ENCODE results near the gene KRTAP19-3. TPM values are rescaled to one million over a fixed set of nuclear protein-coding genes. Genes with fewer than 3 reads are reported as not detected.

KRTAP19-3 gene
- total and polyA plus RNA-seq, 2 of the 8 experiments (the other 6 are each of a cell fraction or from before 2014, with no cell fraction given), result not detected

DNA sequence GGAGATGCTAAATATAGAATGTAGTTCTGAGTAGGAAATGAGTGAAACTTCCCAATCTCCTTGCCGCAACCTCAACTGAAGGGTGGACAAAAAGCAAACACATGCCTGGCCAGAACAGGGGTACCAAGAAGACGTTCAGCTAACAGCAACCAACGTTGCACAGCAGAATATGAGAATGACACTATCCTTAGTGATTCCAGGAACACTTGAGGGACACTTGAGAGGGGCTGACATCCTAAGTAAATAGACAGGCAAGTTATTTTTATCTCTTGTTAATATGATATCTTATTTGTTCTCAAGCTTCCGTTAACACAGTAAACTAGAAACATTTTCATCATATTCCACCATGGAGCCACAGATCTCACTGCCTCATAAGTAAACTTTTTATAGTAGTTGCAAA lies 12.6 kb downstream of the KRTAP19-3 start:
- Histone ChIP-seq H3K18ac (ENCODE audit: extremely low read depth, low read length) (no peak overlapping the region), H4K8ac (ENCODE audit: extremely low read depth, insufficient read depth, low read length) (no peak overlapping the region), H3K79me1 (ENCODE audit: low read depth, low read length) (no peaks in the 10 kb centered on the region), H3K4ac (replicated peaks; ENCODE audit: insufficient read length, low read depth, low read length) (no peak overlapping the region), H2AK5ac (ENCODE audit: low read depth, low read length) (no peak overlapping the region), H2BK12ac (ENCODE audit: low read depth, low read length) (no peak overlapping the region), H3K27me3 (replicated peaks in 1 of 4; ENCODE audit: control insufficient read depth in 3 of 4, extremely low read depth in 1 of 4, insufficient read depth in 3 of 4, low read length in 3 of 4) (no peaks in the 10 kb centered on the region), H3K4me3 (ENCODE audit: extremely low read depth in 1 of 4, insufficient read depth in 2 of 4, low read depth in 3 of 4, low read length in 4 of 4) (no peak overlapping the region), H3K23ac (ENCODE audit: insufficient read length) (no peak overlapping the region), H2BK15ac (ENCODE audit: low read length) (no peak overlapping the region), H2BK120ac (replicated peaks; ENCODE audit: low read depth, low read length) (no peak overlapping the region), H4K20me1 (replicated peaks in 1 of 2; ENCODE audit: control insufficient read depth in 1 of 2, insufficient read depth in 2 of 2, low read length in 2 of 2) (no peaks in the 10 kb centered on the region), H2AFZ (ENCODE audit: low read length) (no peak overlapping the region), H3K27ac (ENCODE audit: low read depth, low read length) (no peak overlapping the region), H3K4me1 (replicated peaks in 1 of 4; ENCODE audit: control insufficient read depth in 3 of 4, insufficient read depth in 4 of 4, low read length in 3 of 4) (no peaks in the 10 kb centered on the region), H2BK5ac (ENCODE audit: low read depth, low read length) (no peak overlapping the region), H3K9me3 (ENCODE audit: insufficient read depth in 2 of 2, low read depth in 1 of 2, low read length in 1 of 2) (no peaks in the 10 kb centered on the region), H3K79me2 (ENCODE audit: control insufficient read depth in 1 of 2, insufficient read depth in 2 of 2, low read length in 2 of 2) (no peaks in the 10 kb centered on the region), H3K23me2 (ENCODE audit: low read depth, low read length) (no peaks in the 10 kb centered on the region), H3K14ac (ENCODE audit: insufficient read length) (no peak overlapping the region), H3K4me2 (ENCODE audit: insufficient read depth in 1 of 2, low read depth in 2 of 2, low read length in 2 of 2) (no peak overlapping the region), H3K9ac (replicated peaks in 1 of 4; ENCODE audit: extremely low read depth in 1 of 4, low read depth in 3 of 4, low read length in 3 of 4) (no peak overlapping the region), H2BK20ac (ENCODE audit: low read length) (no peak overlapping the region), H3K56ac (replicated peaks; ENCODE audit: insufficient read length, low read depth, low read length) (no peak overlapping the region), H4K5ac (ENCODE audit: insufficient read length, low read depth, low read length) (no peak overlapping the region), H4K91ac (replicated peaks; ENCODE audit: insufficient read length, low read length) (no peak overlapping the region), H3K36me3 (ENCODE audit: control insufficient read depth in 2 of 4, insufficient read depth in 4 of 4, low read length in 3 of 4) (no peaks in the 10 kb centered on the region)
- FAIRE-seq (no peak), DNase-seq (ENCODE audit: low read depth in 1 of 2, low spot score in 2 of 2) (no peak)
- ChIA-PET CTCF (ENCODE audit: partially characterized antibody) (interaction anchor here (1.1 to 2.1 kb wide), 2 partner anchors 15 to 27 kb away, joined by 3 to 8 read pairs; no protein-coding TSS in a partner anchor), POLR2A (ENCODE audit: partially characterized antibody) (no interaction called here)
- WGBS, 2 experiments (ENCODE audit: extremely low coverage in 1 of 2, insufficient coverage in 1 of 2, insufficient read length in 1 of 2, insufficient replicate concordance in 2 of 2, low coverage in 1 of 2, low lambda C conversion rate in 2 of 2, missing lambda C conversion rate in 1 of 2), result 92% methylated on average over 4 of the region's 4 CpGs; no CpG with 5 or more reads in 1 of the 2 experiments
- TF ChIP-seq SIRT6 (IDR thresholded peaks at IDR 0.05; ENCODE audit: low read length) (no peak), TAF7 (optimal IDR thresholded peaks at IDR 0.05; ENCODE audit: borderline replicate concordance, low read depth, low read length) (no peak), SP4 (IDR thresholded peaks at IDR 0.05; ENCODE audit: low read length) (no peak), GTF2F1 (IDR thresholded peaks at IDR 0.05; ENCODE audit: borderline replicate concordance, low read depth, low read length) (no peak), JUN (IDR thresholded peaks at IDR 0.05; ENCODE audit: low read depth, low read length) (no peak), CTBP2 (IDR thresholded peaks at IDR 0.05; ENCODE audit: borderline replicate concordance, insufficient read depth, insufficient read length, low read length) (no peak)
- TF ChIP-seq, protein P1, sequence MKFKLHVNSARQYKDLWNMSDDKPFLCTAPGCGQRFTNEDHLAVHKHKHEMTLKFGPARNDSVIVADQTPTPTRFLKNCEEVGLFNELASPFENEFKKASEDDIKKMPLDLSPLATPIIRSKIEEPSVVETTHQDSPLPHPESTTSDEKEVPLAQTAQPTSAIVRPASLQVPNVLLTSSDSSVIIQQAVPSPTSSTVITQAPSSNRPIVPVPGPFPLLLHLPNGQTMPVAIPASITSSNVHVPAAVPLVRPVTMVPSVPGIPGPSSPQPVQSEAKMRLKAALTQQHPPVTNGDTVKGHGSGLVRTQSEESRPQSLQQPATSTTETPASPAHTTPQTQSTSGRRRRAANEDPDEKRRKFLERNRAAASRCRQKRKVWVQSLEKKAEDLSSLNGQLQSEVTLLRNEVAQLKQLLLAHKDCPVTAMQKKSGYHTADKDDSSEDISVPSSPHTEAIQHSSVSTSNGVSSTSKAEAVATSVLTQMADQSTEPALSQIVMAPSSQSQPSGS (IDR thresholded peaks at IDR 0.05; ENCODE audit: low read length), result no peak
- TF ChIP-seq, protein P2, sequence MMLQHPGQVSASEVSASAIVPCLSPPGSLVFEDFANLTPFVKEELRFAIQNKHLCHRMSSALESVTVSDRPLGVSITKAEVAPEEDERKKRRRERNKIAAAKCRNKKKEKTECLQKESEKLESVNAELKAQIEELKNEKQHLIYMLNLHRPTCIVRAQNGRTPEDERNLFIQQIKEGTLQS (IDR thresholded peaks at IDR 0.05; ENCODE audit: insufficient read depth, low read depth, low read length), result no peak
- TF ChIP-seq, protein P3, sequence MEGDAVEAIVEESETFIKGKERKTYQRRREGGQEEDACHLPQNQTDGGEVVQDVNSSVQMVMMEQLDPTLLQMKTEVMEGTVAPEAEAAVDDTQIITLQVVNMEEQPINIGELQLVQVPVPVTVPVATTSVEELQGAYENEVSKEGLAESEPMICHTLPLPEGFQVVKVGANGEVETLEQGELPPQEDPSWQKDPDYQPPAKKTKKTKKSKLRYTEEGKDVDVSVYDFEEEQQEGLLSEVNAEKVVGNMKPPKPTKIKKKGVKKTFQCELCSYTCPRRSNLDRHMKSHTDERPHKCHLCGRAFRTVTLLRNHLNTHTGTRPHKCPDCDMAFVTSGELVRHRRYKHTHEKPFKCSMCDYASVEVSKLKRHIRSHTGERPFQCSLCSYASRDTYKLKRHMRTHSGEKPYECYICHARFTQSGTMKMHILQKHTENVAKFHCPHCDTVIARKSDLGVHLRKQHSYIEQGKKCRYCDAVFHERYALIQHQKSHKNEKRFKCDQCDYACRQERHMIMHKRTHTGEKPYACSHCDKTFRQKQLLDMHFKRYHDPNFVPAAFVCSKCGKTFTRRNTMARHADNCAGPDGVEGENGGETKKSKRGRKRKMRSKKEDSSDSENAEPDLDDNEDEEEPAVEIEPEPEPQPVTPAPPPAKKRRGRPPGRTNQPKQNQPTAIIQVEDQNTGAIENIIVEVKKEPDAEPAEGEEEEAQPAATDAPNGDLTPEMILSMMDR (IDR thresholded peaks at IDR 0.05; ENCODE audit: control extremely low read depth in 1 of 3, insufficient read depth in 1 of 3, low read depth in 1 of 3, low read length in 3 of 3), result no peak

Data from H1 (cell line).